HCT116 (cell line): Measurements from ENCODE around the gene FBXL15. TPM values are rescaled to one million over a fixed set of nuclear protein-coding genes. Genes with fewer than 3 reads are reported as not detected.
A peak's percentile ranks its signal among the peaks of the same experiment; 100 is the strongest.

Experiments
- ATAC-seq: fragments of 200-7000 bp; cut with Tn5 transposase; 2 replicates; pipeline ENCODE4 v1.9.1; 2020; ENCODE audit warnings: mild to moderate bottlenecking, moderate library complexity
- BruUV-seq: library from RNA; stranded (reverse); fragments of 400-500 nt; replicated peaks from 2 replicates; lab custom pipeline; 2021; lab: Mats Ljungman, UMichigan
- CTCF ChIA-PET: fragments of 300-600 bp; sonication (Branson Sonifier 250); formaldehyde crosslinking; loops from one replicate; lab custom pipeline; 2021; ENCODE audit warnings: antibody characterized with exemption; lab: Charles Lee
- POLR2A ChIA-PET: fragments of 300-600, 350-600 bp; sonication (Branson Sonifier 250); formaldehyde crosslinking; loops from one replicate; lab custom pipeline; 2021; ENCODE audit warnings: antibody characterized with exemption; lab: Charles Lee
- RAD21 ChIA-PET, 2 experiments: fragments of 300-600 bp; sonication (Branson Sonifier 250); formaldehyde crosslinking; loops; one replicate each; lab custom pipeline; 2023; ENCODE audit warnings: low total read pairs in 2 of 2; ENCODE audit not compliant: uncharacterized antibody in 2 of 2, unreplicated experiment in 2 of 2, low non-redundant PET in 1 of 2; lab: Charles Lee
- DNase-seq: peaks from one replicate; pipeline ENCODE4 v3.0.0-alpha.2; 2010; ENCODE audit warnings: low read depth, low spot score
- H2AFZ ChIP-seq: fragments of 200-600 bp; shearing (Covaris generic), sonication (generic); 2 replicates; pipeline ENCODE4 v1.6.1; 2017; ENCODE audit warnings: low read depth, mixed run types, mixed read lengths, antibody characterized with exemption, low read length; ENCODE audit not compliant: poor library complexity, severe bottlenecking
- H3K27ac ChIP-seq: 2 replicates; pipeline ENCODE4 v1.5.1; 2012; ENCODE audit warnings: low read depth, low read length
- H3K27me3 ChIP-seq: fragments of 200-600 bp; sonication (generic); 2 replicates; pipeline ENCODE4 v1.6.1; 2016; ENCODE audit warnings: mixed run types, low read length, mixed read lengths; ENCODE audit not compliant: insufficient read depth
- H3K36me3 ChIP-seq, 2 experiments: fragments of 200-500 bp in 1 of 2; fragments of 200-600 bp in 1 of 2; sonication (Bioruptor generic) in 1 of 2; sonication (generic) in 1 of 2; 2 replicates each; pipeline versions ENCODE4 v1.5.1 to v1.6.1; 2014 to 2016; ENCODE audit warnings: low read length in 2 of 2, inconsistent platforms in 1 of 2, mixed read lengths in 1 of 2, mixed run types in 1 of 2; ENCODE audit not compliant: insufficient read depth in 2 of 2, control insufficient read depth in 1 of 2
- H3K4me1 ChIP-seq, 2 experiments: fragments of 200-600 bp in 1 of 2; sonication (generic) in 1 of 2; 2 replicates each; pipeline versions ENCODE4 v1.5.1 to v1.6.1; 2012 to 2017; ENCODE audit warnings: low read length in 2 of 2, inconsistent platforms in 1 of 2, mild to moderate bottlenecking in 1 of 2, mixed read lengths in 1 of 2, mixed run types in 1 of 2, moderate library complexity in 1 of 2; ENCODE audit not compliant: insufficient read depth in 2 of 2, control insufficient read depth in 1 of 2
- H3K4me2 ChIP-seq: fragments of 200-600 bp; sonication (generic); 2 replicates; pipeline ENCODE4 v1.6.1; 2017; ENCODE audit warnings: mixed run types, low read length, mixed read lengths
- H3K4me3 ChIP-seq, 2 experiments: fragments of 200-600 bp in 1 of 2; sonication (generic) in 1 of 2; replicated peaks in 1 of 2; 2 replicates each; pipeline ENCODE4 v1.5.1; 2011 to 2016; ENCODE audit warnings: low read length in 2 of 2, control low read depth in 1 of 2, low read depth in 1 of 2, mild to moderate bottlenecking in 1 of 2, mixed read lengths in 1 of 2, mixed run types in 1 of 2
- H3K79me2 ChIP-seq: fragments of 200-600 bp; sonication (generic); 2 replicates; pipeline ENCODE4 v1.6.1; 2017; ENCODE audit warnings: mild to moderate bottlenecking, mixed run types, low read length, moderate library complexity, mixed read lengths; ENCODE audit not compliant: insufficient read depth
- H3K9ac ChIP-seq: fragments of 200-600 bp; sonication (generic); 2 replicates; pipeline ENCODE4 v1.6.1; 2016; ENCODE audit warnings: low read length, mixed read lengths
- H3K9me2 ChIP-seq: fragments of 200-600 bp; sonication (generic), shearing (Covaris generic); 2 replicates; pipeline ENCODE4 v1.6.1; 2017; ENCODE audit warnings: mixed run types, mild to moderate bottlenecking, moderate library complexity; ENCODE audit not compliant: insufficient read depth
- H3K9me3 ChIP-seq, 2 experiments: fragments of 200-500 bp in 1 of 2; fragments of 200-600 bp in 1 of 2; sonication (Bioruptor generic) in 1 of 2; sonication (generic) in 1 of 2; 2 replicates each; pipeline ENCODE4 v1.6.1; 2014 to 2017; ENCODE audit warnings: low read length in 2 of 2, mixed read lengths in 2 of 2, inconsistent platforms in 1 of 2, low read depth in 1 of 2, mild to moderate bottlenecking in 1 of 2, mixed run types in 1 of 2, moderate library complexity in 1 of 2; ENCODE audit not compliant: control insufficient read depth in 1 of 2, insufficient read depth in 1 of 2
- H4K20me1 ChIP-seq: fragments of 200-600 bp; sonication (generic), shearing (Covaris generic); 2 replicates; pipeline ENCODE4 v1.6.1; 2017; ENCODE audit warnings: mixed run types, mild to moderate bottlenecking, moderate library complexity; ENCODE audit not compliant: insufficient read depth
- POLR2A ChIP-seq: IDR thresholded peaks from 2 replicates; pipeline ENCODE4 v1.7.0; 2011; ENCODE audit warnings: borderline replicate concordance; ENCODE audit not compliant: insufficient read depth, insufficient read length; ENCODE audit errors: extremely low read depth
- REST ChIP-seq: IDR thresholded peaks from 2 replicates; pipeline ENCODE4 v1.6.1; 2012; ENCODE audit warnings: low read depth
- SIN3A ChIP-seq: IDR thresholded peaks from 2 replicates; pipeline ENCODE4 v1.6.1; 2012; ENCODE audit warnings: low read depth
- ZFX ChIP-seq: fragments of 450-650 bp; IDR thresholded peaks from 2 replicates; pipeline ENCODE4 v1.6.1; 2017
- ZNF274 ChIP-seq: fragments of 200-500 bp; sonication (Bioruptor generic); IDR thresholded peaks from 2 replicates; pipeline ENCODE4 v1.6.1; 2014; ENCODE audit warnings: mild to moderate bottlenecking, low read depth, low read length, inconsistent platforms
- intact Hi-C: fragments of 100-400 bp; cut with micrococcal nuclease; formaldehyde crosslinking; loops from 2 replicates; pipeline ENCODE4 v1.10.0; 2022
- total RNA-seq: library from RNA; stranded (reverse); gene quantifications from one replicate; pipeline ENCODE4 v1.2.1, GENCODE V29; 2021; ENCODE audit not compliant: unreplicated experiment

The FBXL15 gene
- total RNA-seq, 1 experiment from 2014 or later = 21.1 TPM

GRCh38 chr10:102400076-102400475, 20.6 kb upstream of the FBXL15 start (continued):
- TF ChIP-seq REST (no peak), ZNF274 (no peak), SIN3A (no peak), POLR2A (no peak), ZFX (no peak)

GRCh38 chr10:102400598-102401341, 19.9 kb upstream of the FBXL15 start:
- Histone ChIP-seq H3K27me3 (no peaks in the 10 kb centered on the region), H3K9ac (no peak overlapping the region; the same call in 1 of the 2 replicates), H3K4me3 (no peak overlapping the region), H3K27ac (peak overlapping the region; percentile 56; the same call in 1 of the 2 replicates), H3K4me1 (peaks cover 21 to 64% of the 10 kb centered on the region in 2 experiments), H3K79me2 (peaks cover 12% of the 10 kb centered on the region; the same call in 1 of the 2 replicates), H2AFZ (no peak overlapping the region), H3K9me3 (no peaks in the 10 kb centered on the region), H3K9me2 (no peaks in the 10 kb centered on the region), H4K20me1 (no peaks in the 10 kb centered on the region), H3K4me2 (peak overlapping the region; percentile 62), H3K36me3 (peaks cover 11 to 26% of the 10 kb centered on the region in 2 experiments; a peak in 3 of 4 replicates)
- RAD21 ChIA-PET = interaction anchor here (0.8 to 2.3 kb wide), 2 partner anchors 171 kb away, joined by 3 to 8 read pairs; no protein-coding TSS in a partner anchor
- ATAC-seq = no peak
- CTCF ChIA-PET = interaction anchor here (1.6 to 9.3 kb wide), 4 partner anchors 16 to 183 kb away, joined by 7 to 154 read pairs (median 26); partner anchors contain the start of genes ELOVL3 and FBXL15
- no peak for DNase-seq
- POLR2A ChIA-PET = interaction anchor here (0.5 to 3.5 kb wide), 3 partner anchors 20 to 1520 kb away, joined by 3 to 15 read pairs (median 12); partner anchors contain the start of gene FBXL15
- BruUV-seq = no TSS peak
- intact Hi-C loops = no loop called here
- no peak for TF ChIP-seq ZFX
